Effector memory CD8-positive, alpha-beta T cell (primary cell): Measurements from ENCODE around the gene RIMS4.

ENCODE experiments used
- ATAC-seq: fragments of 150-1000 bp; cut with Tn5 transposase; replicated peaks from 2 replicates; pipeline ENCODE4 v1.10.0; 2021; ENCODE audit warnings: mild to moderate bottlenecking, moderate library complexity
- DNase-seq, 3 experiments: peaks; one replicate each; pipeline ENCODE4 v3.0.0; 2021
- H3K27ac Mint-ChIP-seq, 2 donors: one replicate each; pipeline ENCODE4 v1.8.0; 2022; ENCODE audit warnings: mild to moderate bottlenecking in 2 of 2, mixed read lengths in 2 of 2, moderate library complexity in 2 of 2
- H3K27me3 Mint-ChIP-seq, 2 donors: one replicate each; pipeline ENCODE4 v1.8.0; 2022; ENCODE audit warnings: mixed read lengths in 2 of 2
- H3K36me3 Mint-ChIP-seq: one replicate; pipeline ENCODE4 v1.8.0; 2022; ENCODE audit warnings: mild to moderate bottlenecking, moderate library complexity, mixed read lengths; ENCODE audit not compliant: insufficient read depth
- H3K4me1 Mint-ChIP-seq, 2 donors: one replicate each; pipeline ENCODE4 v1.8.0; 2022; ENCODE audit warnings: low read depth in 2 of 2, mixed read lengths in 2 of 2
- H3K4me3 Mint-ChIP-seq, 2 donors: one replicate each; pipeline ENCODE4 v1.8.0; 2022; ENCODE audit warnings: mild to moderate bottlenecking in 2 of 2, mixed read lengths in 2 of 2, moderate library complexity in 2 of 2
- H3K9me3 Mint-ChIP-seq, 2 donors: one replicate each; pipeline ENCODE4 v1.8.0; 2022; ENCODE audit warnings: mixed read lengths in 2 of 2

RIMS4 gene

GRCh38 chr20:44799691-44800090, 10.7 kb downstream of the RIMS4 start:
- H3K4me3 Mint-ChIP-seq: no peak overlapping the region
- H3K27me3 Mint-ChIP-seq: peaks cover 12 to 65% of the 10 kb centered on the region in 2 donors
- DNase-seq (no peak), ATAC-seq (no peak)
- no peaks in the 10 kb centered on the region for H3K36me3 Mint-ChIP-seq
- H3K4me1 Mint-ChIP-seq: no peaks in the 10 kb centered on the region
- H3K27ac Mint-ChIP-seq: no peak overlapping the region
- H3K9me3 Mint-ChIP-seq: no peaks in the 10 kb centered on the region

- ATAC-seq (no peak), DNase-seq (no peak)
- no peak overlapping the region for H3K27ac Mint-ChIP-seq
- no peaks in the 10 kb centered on the region for H3K9me3 Mint-ChIP-seq
- peaks cover 7 to 46% of the 10 kb centered on the region in 2 donors for H3K27me3 Mint-ChIP-seq
- H3K36me3 Mint-ChIP-seq: no peaks in the 10 kb centered on the region
- H3K4me3 Mint-ChIP-seq: no peak overlapping the region
- H3K4me1 Mint-ChIP-seq: no peaks in the 10 kb centered on the region
These were observed 13.4 kb downstream of the RIMS4 start for GRCh38 chr20:44796758-44797457.

GRCh38 chr20:44796311-44796710, 14.0 kb downstream of the RIMS4 start:
- DNase-seq (no peak), ATAC-seq (no peak)
- no peak overlapping the region for H3K27ac Mint-ChIP-seq
- H3K9me3 Mint-ChIP-seq: no peaks in the 10 kb centered on the region
- no peaks in the 10 kb centered on the region for H3K36me3 Mint-ChIP-seq
- H3K27me3 Mint-ChIP-seq: peaks cover 12 to 52% of the 10 kb centered on the region in 2 donors
- no peaks in the 10 kb centered on the region for H3K4me1 Mint-ChIP-seq
- H3K4me3 Mint-ChIP-seq: no peak overlapping the region

GRCh38 chr20:44795836-44796235, 14.5 kb downstream of the RIMS4 start:
- no peak overlapping the region for H3K4me3 Mint-ChIP-seq
- no peaks in the 10 kb centered on the region for H3K4me1 Mint-ChIP-seq
- DNase-seq (no peak), ATAC-seq (no peak)
- H3K9me3 Mint-ChIP-seq: no peaks in the 10 kb centered on the region
- no peak overlapping the region for H3K27ac Mint-ChIP-seq
- H3K27me3 Mint-ChIP-seq: peaks cover 12 to 53% of the 10 kb centered on the region in 2 donors
- no peaks in the 10 kb centered on the region for H3K36me3 Mint-ChIP-seq

- DNase-seq (no peak), ATAC-seq (no peak)
- Mint-ChIP-seq H3K27me3 (peaks cover 24 to 58% of the 10 kb centered on the region in 2 donors), H3K4me1 (no peaks in the 10 kb centered on the region), H3K9me3 (no peaks in the 10 kb centered on the region), H3K27ac (no peak overlapping the region), H3K36me3 (no peaks in the 10 kb centered on the region), H3K4me3 (no peak overlapping the region)
These were observed 17.6 kb downstream of the RIMS4 start for GRCh38 chr20:44792796-44793195.

- no peak for ATAC-seq
These were observed 19.5 kb downstream of the RIMS4 start for GRCh38 chr20:44790638-44791393.

GRCh38 chr20:44788706-44789456, 21.5 kb downstream of the RIMS4 start:
- ATAC-seq (no peak), DNase-seq (no peak)
- no peak overlapping the region for H3K4me3 Mint-ChIP-seq
- H3K36me3 Mint-ChIP-seq: no peaks in the 10 kb centered on the region
- H3K27ac Mint-ChIP-seq: no peak overlapping the region
- peaks cover 38 to 63% of the 10 kb centered on the region in 2 donors for H3K27me3 Mint-ChIP-seq
- H3K4me1 Mint-ChIP-seq: no peaks in the 10 kb centered on the region
- H3K9me3 Mint-ChIP-seq: no peaks in the 10 kb centered on the region

More at GRCh38 chr20:44790638-44791393, 19.5 kb downstream of the RIMS4 start:
- Mint-ChIP-seq H3K4me1 (no peaks in the 10 kb centered on the region), H3K36me3 (no peaks in the 10 kb centered on the region), H3K27ac (no peak overlapping the region), H3K27me3 (peaks cover 28 to 58% of the 10 kb centered on the region in 2 donors), H3K4me3 (no peak overlapping the region), H3K9me3 (no peaks in the 10 kb centered on the region)
- no peak for DNase-seq

GRCh38 chr20:44787299-44787698, 23.0 kb downstream of the RIMS4 start:
- Mint-ChIP-seq H3K36me3 (no peaks in the 10 kb centered on the region), H3K27me3 (peaks cover 39 to 64% of the 10 kb centered on the region in 2 donors), H3K4me1 (no peaks in the 10 kb centered on the region), H3K4me3 (no peak overlapping the region), H3K27ac (no peak overlapping the region), H3K9me3 (no peaks in the 10 kb centered on the region)
- DNase-seq: no peak
- ATAC-seq: no peak

- Mint-ChIP-seq H3K9me3 (no peaks in the 10 kb centered on the region), H3K4me3 (no peak overlapping the region), H3K27ac (no peak overlapping the region), H3K4me1 (no peaks in the 10 kb centered on the region), H3K36me3 (no peaks in the 10 kb centered on the region), H3K27me3 (peaks cover 47 to 56% of the 10 kb centered on the region in 2 donors)
- ATAC-seq (no peak), DNase-seq (no peak)
These were observed 24.6 kb downstream of the RIMS4 start for GRCh38 chr20:44785768-44786167.

- Mint-ChIP-seq H3K4me3 (no peak overlapping the region), H3K27ac (peak overlapping the region in 1 of 2 donors; percentile 30), H3K4me1 (no peaks in the 10 kb centered on the region), H3K9me3 (no peaks in the 10 kb centered on the region), H3K36me3 (no peaks in the 10 kb centered on the region), H3K27me3 (peaks cover 42 to 55% of the 10 kb centered on the region in 2 donors)
- no peak for ATAC-seq
- no peak for DNase-seq
These were observed 25.7 kb downstream of the RIMS4 start for GRCh38 chr20:44784688-44785087.

GRCh38 chr20:44781791-44782190, 28.6 kb downstream of the RIMS4 start:
- DNase-seq (no peak), ATAC-seq (no peak)
- no peaks in the 10 kb centered on the region for H3K36me3 Mint-ChIP-seq
- H3K4me1 Mint-ChIP-seq: no peaks in the 10 kb centered on the region
- H3K27ac Mint-ChIP-seq: no peak overlapping the region
- H3K9me3 Mint-ChIP-seq: no peaks in the 10 kb centered on the region
- H3K4me3 Mint-ChIP-seq: no peak overlapping the region
- H3K27me3 Mint-ChIP-seq: peaks cover 35 to 48% of the 10 kb centered on the region in 2 donors

GRCh38 chr20:44781118-44781517, 29.2 kb downstream of the RIMS4 start:
- Mint-ChIP-seq H3K4me1 (no peaks in the 10 kb centered on the region), H3K36me3 (no peaks in the 10 kb centered on the region), H3K27ac (no peak overlapping the region), H3K9me3 (no peaks in the 10 kb centered on the region), H3K27me3 (peaks cover 39 to 48% of the 10 kb centered on the region in 2 donors), H3K4me3 (no peak overlapping the region)
- ATAC-seq (no peak), DNase-seq (no peak)

GRCh38 chr20:44780226-44780625, 30.1 kb downstream of the RIMS4 start:
- peak in 2 of 3 experiments; percentile 4 to 12 for DNase-seq
- Mint-ChIP-seq H3K9me3 (no peaks in the 10 kb centered on the region), H3K4me1 (no peaks in the 10 kb centered on the region), H3K4me3 (no peak overlapping the region), H3K27ac (no peak overlapping the region), H3K27me3 (peaks cover 40 to 43% of the 10 kb centered on the region in 2 donors), H3K36me3 (no peaks in the 10 kb centered on the region)
- no peak for ATAC-seq
